Activated T-cell treated with anti-CD3 and anti-CD28 coated beads, Interleukin-2, amount 50 U/mL, for 48 hours (primary cell): ENCODE measurements around the gene EPHA10.
"Not testable (repeated sequence)": the region's sequence is repeated elsewhere in the genome, so short reads cannot be mapped to it uniquely, and the experiment has no call there.

Experiments used
- DNase-seq, 2 experiments: peaks; one replicate each; pipeline ENCODE4 v3.0.0-alpha.2; 2020

Gene EPHA10

DNA sequence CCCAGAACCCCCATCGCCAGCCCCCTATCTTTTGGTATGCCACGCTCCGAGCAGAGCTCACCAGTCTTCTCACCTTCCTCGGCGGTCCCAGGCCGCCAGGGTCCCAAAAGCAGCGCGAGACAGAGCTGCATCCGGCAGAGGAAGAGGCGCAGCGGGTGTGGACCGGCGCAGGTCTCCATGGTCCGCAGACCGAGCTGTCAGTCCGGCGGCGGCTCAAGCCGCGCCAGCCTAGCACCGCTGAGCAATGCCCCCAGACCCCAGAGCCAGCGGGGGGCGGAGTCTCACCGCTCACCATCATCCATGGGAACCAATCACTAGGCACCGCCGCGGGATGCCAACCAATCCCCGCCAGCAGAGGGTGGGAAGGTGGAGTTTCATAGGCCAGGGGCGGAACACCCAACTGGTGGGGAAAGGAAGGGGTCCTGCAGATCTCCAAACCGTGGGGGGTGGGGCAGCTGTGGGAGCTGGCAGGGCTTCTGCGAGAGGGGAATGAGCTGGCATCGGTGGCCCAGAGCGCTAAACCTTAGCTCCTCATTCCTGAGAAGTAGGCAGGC is at the start of gene EPHA10:
TSS of gene EPHA10 (minus strand) at position 233 of the 554 bp plus-strand sequence. CDS start at position 179, 54 bp downstream.
- no peak for DNase-seq

DNA sequence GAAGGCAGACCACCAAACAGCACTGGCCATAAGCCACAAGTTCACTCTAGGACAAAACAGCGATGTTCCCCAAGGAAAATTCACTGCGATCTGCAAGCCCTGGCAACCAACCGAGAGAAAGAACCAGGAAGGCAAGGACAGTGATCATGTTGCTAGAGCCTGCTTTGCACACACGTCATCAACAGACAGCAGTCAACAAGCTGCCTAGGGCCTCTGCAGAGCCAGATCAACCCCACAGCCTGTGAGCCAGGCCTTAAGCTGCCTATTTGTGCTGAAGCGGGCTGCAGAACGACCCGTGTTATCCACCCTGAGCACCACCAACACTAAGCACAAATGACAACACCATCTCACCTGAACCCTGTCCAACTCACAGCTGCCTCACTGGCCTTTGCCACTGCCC is 49.3 kb upstream of the EPHA10 start:
- no peak for DNase-seq

DNA sequence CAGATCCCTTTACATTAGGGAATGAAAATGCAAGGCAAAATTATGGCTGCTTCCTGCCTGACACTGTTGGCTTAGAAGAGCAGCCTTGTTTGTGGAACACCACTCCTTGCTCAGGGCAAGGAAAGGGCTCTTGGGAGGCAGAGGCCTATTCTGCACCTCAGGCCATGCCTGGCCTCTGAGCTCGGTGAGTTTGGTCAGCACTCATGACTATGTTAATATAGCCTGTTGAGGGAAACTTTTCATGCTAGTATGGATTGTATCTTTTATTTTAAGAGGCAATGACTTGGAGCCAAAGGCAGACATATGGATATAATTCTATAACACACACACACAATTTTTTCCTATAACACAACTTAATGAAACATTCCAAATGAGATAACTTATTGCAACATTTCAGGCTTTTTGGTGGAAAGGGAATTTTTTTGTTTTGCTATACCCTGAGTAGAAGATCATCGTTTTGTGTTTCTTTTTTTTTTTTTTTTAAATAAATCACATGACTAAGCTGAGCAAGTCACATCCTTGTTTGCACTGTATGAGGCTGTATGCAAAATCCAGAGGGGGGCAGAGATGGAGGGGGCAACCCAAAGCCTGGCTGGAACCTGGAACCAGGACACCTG is 48.7 kb upstream of the EPHA10 start:
- no peak for DNase-seq

DNA sequence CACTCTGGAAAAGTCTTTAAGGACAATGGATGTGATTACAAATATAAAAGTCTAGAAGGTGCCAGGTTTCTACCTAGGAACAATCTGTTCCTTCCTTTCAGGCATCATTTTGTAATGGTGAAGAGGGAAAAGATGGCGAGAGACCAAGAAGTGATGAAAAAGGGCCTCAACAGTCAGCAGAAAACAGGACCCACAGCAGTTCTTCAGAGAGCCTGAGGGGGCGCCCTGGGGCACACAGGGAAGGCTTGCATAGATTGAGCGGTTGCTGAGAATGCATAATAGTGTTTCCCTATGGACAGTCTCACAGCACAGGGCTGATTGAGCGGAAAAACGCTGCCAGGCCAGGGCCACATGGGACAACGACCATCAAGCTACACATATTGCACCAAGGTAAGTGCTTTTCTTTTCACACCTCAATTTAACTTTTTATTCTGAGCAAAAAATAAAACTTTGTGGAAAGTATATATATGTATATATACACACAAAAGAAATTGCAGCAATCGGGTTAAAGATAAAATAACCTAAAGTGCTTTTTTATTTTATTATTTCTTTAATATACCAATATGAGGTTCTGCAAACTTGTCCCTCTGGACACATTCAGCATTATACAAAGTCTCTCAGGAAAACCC is 46.2 kb upstream of the EPHA10 start:
- DNase-seq, result peak; percentile 72 to 78

DNA sequence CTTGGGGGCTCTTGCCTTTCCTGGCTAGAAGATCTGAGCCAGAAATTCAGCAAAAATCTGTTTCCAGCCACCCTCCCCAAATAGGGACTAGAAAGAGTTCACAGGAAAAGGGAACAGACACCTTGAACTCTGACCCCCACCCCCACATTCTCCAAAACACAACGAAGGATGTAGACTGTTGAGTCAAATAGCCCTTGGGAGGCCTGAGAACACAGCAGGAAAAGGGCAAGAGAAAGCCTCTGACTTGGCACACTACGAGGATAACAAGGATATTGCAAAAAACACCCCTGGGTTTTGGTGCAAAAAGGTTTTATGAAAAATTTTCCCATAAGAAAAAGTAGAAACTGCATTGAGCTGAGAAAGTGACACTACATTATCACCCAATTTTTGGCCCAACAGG is 45.0 kb upstream of the EPHA10 start:
- no peak for DNase-seq

DNA sequence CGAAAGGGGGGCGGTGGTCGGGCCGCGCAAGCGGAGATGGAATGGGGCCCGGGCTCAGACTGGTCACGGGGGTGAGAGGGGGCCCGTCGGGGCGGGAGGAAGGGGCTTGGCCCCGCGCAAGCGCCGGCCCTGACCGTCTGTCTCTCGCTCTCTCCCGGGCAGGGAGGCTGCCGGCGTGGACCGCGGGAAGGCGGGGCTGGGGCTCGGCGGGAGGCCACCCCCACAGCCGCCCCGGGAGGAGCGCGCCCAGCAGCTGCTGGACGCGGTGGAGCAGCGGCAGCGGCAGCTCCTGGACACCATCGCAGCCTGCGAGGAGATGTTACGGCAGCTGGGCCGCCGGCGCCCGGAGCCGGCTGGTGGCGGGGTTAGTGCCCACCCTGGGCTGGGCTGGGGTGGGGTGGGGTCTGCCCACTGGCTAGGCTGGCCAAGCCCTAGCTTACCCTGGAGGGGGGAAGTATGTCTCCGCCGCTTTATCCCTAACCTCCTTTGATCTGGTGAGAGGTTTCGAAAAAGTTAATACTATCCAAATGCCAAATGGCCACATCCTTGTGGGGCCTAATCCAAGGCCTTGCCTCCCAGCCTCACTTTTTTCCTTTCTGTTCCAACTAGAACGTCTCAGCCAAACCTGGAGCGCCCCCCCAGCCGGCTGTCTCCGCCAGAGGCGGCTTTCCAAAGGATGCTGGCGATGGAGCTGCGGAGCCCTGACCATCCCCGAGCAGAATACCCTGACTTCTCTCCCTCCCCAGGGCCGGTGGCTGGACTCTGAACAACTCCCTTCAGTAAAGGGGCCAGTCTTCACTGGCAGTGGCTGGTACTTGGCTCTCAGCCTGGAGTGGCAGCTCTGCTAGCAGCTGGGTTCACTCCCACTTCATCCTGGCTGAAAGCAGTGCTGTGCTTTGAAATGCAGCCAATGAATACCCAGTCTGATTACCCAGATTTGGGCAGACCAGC is 43.7 kb upstream of the EPHA10 start:
- DNase-seq, result no peak

DNA sequence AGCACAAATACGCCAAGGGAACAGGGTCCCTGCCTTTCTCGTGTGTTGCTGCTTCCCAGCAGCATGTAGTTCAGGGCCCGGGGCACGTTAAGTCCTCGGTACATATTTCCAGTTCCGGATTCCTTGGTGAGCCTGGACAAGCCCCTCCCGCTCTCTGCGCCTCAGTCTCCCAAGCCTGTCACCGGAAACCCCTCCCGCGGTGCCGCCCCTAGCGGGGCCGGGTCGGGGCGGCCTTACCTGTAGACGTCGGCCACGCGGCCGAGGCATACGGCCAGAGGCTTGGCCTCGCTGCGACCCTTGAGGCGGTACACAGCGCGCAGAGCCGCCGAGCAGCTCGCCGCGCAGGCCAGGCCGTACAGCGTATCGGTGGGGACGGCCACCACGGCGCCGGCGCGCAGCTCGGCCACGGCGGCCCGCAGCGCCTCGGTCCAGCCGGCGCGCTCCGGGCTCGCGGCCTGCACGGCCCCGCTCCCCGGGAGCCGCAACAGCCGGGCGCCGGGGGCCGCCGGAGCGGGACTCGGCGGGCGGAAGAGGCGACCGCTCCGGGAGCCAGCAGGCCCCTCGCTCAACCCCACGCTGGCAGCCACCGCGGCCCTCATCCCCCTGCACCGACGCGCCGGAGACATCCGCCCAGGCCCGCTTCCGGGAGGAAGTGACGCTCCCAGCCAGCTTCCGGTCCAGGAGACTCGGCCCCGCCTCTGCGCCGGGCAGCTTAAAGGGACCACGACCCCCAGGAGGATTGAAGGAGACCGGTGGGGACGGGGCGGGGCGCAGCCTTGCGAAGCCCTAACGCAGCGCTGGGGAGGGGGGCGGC is 42.8 kb upstream of the EPHA10 start, which contains the start of the genes C1orf122 and YRDC:
TSS of gene C1orf122 (plus strand) at position 236 of the 814 bp plus-strand sequence. CDS start 615 bp downstream, outside the sequence.
TSS of gene YRDC (minus strand) at position 654 of the 814 bp plus-strand sequence. CDS start at position 626, 28 bp downstream.
- DNase-seq, result peak; percentile 95 to 96

DNA sequence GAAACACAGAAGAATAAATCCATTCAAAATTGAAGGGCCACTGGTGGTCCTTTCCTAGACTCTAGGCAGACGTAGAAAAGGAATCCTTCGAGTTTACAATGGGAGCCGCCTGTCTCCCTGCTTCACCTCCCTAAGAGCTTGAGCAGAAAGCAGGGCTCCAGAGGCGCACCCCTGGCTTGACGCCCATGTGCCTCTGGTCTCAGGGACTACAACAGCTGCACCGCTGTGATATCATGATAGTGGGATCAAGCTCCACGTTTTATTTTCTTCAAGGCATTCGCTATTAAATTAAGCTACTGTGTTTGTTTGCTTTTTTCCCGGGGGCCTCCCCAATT is 42.3 kb upstream of the EPHA10 start:
- DNase-seq, result no peak

DNA sequence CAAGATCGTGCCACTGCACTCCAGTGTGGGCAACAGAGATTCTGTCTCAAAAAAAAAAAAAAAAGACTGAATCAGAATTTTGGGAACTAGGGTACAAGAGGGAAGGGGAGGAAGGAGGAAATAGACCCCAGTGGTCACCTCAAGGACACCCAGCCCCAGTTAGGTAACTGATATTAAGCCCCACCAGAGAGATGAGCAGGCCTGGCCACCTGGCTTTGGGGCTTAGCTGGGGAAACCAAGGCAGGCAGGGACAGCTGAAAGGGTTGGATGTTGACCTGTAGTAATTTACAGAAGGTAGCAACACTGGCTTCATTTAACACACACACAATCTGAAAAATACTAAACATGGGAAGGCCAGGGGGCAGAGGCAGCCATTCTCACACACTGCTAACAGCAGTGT is 37.5 kb upstream of the EPHA10 start:
- DNase-seq, result no peak

DNA sequence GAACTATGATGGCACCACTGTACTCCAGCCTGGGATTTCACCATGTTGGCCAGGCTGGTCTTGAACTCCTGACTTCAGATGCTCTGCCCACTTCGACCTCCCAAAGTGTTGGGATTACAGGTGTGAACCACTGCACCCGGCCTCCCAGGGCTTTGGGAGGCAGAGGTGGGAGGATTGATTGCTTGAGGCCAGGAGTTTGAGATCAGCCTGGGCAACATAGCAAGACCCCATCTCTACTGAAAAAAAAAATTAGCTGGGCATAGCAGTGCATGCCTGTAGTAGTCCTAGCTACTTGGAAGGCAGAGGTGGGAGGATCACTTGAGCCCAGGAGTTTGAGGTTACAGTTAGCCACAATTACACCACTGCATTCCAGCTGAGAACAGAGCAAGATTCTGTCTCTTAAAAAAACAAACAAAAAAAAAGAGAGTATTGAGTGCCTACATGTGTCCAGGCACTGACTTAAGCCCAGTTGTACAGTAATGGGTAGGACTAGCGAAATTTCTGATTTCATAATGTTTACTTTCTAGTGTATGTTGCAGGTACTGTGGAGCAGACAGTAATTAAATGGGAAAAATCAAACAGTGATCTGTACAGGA is 32.9 kb upstream of the EPHA10 start:
- no peak for DNase-seq

DNA sequence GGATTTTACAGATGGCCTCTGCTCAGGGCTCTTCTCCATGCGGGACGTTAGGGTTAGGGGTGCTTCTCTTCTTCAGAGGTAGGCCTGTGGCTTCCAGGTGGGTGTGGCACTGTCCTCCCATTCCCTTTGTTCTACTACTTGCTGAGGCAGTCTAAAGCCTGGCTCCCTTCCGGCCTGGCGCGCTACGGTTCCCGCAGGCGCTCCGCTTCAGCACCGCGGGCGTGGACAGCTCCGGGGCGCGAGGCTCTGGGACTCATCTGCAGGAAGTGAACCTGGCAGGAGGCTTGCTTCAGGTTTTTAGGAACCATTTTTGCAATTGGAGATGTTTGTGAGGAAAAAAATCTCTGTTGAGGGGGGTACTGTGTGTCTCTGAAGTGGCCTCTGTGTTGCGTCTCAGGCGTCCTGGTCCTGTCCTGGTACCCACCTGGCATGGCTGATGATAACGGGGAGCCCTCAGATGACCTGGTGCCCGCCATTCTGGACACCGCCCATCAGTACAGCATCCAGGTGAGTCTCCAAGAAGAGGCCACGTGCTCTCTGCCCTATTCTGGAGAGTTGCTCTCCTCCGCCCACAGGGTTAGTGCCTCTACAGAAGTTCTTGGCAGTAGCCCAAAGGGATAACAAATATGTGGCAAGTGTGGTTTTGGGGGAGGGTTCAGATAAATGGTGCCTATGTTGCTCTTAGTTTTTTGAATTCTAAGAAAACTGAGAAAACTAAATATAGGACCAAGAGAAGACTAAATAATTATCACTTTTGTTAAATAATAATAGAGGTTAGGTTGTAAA is 30.6 kb upstream of the EPHA10 start:
- DNase-seq, result peak; percentile 67 to 73

DNA sequence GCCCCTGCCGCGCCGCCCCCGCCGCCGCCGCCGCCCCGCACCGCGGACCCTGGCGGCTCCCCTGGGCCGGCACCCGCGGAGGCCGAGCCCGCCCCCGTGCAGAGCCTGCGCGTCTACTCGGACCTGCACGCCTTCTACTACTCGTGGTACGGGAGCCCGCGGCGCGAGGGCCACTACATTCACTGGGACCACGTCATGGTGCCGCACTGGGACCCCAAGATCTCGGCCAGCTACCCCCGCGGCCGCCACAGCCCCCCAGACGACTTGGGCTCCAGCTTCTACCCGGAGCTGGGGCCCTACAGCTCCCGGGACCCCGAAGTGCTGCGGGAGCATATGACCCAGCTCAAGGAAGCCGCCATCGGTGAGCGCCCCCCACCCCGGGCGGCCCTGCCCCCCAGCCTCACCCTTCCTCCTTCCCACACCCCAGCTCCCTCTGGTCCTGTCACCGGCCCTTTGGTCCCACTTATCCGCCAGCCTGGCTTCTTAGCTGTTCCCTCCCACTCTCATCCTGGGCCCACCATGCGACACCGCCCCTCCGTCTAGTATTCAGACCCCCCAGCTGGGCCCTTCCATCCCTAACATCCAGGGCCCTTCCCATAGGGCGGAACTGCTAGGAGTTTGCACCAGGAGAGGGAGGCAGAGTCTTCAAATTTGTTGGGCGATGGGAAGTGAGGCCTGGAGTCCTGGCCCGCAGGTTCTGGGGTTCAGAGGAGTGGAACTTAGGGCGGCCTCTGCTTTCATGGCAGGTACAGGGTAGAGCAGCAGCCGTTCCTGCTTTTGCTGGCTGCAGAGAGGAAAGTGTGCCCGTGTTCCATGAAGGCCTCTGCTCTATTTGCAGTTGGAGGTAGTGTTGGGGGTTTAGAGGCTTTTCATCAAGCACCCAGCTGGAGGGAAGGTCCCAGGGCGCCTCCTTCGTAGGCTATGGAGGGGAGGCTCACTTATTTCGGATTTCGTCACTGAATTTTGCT is 29.7 kb upstream of the EPHA10 start:
- no peak for DNase-seq

DNA sequence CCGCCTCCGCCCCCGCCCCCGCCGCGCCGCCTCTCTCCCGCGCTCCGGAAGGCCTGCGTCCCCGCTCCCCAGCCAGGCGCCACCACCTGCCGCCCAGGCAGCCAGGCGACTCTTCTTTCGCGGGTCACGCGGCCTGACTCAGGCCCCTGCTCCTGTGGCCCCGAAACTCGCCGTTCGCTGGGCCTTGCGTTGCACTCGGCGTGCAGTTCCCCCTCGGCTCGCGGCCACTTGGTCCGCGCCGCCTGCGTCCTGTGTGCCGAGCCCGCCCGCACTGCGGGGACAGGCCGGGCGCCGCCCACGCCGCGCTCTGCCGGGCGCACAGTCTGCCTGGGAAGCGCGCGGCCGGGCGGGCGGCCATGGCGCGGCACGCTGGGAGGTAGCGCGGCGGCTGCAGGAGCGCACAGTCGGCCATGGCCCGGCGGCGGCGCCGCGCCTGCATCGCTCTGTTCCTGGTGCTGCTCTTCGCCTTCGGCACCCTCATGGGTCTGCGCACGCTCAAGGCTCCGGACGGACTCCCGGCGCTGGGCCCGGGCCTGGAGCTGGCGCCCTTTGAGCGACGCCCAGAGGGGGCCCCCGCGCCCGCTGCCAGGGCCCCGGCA is 29.0 kb upstream of the EPHA10 start, which contains the start of gene MANEAL:
TSS of gene MANEAL (plus strand) at position 75 of the 599 bp plus-strand sequence. CDS start at position 411, 336 bp downstream.
- DNase-seq, result peak; percentile 49 to 58

DNA sequence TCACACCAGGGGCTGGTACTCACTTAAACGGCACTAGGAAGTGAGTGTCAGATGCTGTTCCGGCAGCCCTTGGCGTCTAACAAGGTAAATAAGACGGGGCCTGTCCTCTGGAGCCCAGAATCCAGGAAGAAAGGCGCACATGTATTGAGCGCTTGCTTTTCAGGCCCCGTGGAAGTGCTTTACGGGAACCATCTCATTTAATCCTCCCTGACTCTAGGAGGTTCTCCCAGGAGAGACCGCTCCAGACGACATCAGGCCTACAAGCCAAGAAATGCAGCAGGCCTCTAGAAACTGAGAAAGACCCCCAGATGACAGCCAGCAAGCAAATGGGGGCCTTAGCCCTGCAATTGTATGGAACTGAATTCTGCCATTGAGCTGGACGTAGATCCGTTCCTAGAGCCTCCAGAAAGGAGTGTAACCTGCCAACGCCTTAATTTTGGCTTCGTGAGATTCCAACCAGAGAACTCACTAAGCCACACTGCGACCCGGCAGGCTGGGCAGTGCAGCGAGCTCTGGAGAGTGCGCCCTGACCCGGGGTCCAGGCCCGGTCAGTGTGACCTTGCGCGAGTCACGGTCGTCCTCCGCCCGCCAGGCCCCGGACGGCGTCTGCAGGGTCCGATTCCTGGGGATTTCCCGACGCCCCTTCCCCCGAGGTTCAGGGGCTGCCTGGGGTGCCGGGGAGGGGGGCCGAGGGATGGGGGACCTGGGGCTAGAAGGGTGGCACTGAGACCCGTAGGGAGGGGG is 28.2 kb upstream of the EPHA10 start:
- DNase-seq, result no peak

DNA sequence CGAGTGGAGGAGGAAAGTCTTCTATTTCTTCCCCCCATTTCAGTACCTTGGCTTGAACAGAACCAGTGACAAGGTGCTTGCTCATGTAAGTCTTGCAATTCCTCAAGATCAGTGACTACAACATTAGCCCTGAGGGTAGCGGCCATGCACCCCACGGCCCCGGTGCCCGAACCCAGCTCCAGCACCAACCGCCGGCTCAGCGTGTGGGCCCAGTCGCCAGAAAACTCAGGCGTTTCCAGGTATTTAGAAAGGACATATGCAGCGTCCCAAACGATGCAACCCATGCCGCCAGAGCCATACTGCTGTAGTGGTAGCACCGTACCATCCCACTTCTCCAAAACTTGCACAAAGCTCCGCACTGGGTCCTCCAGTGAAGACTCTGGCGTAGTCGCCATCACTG is 17.6 kb upstream of the EPHA10 start:
- DNase-seq, result no peak

DNA sequence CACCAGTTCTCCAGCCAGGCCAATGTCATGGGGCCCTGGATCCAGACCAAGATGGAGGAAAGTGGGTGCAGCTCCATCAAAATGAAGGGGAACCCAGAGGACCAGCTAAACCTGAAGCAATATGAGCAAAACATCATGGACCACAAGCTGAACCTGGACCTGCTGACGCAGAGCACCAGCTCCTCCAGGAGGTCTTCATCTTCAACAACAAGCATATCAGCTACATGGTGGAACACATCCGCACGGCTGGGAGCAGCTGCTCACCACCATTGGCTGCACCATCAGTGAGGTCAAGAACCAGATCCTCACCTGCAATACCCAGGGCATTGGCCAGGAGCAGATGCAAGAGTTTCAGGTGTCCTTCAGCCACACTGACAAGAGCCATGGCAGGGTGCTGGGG is 13.7 kb upstream of the EPHA10 start:
- no peak for DNase-seq

DNA sequence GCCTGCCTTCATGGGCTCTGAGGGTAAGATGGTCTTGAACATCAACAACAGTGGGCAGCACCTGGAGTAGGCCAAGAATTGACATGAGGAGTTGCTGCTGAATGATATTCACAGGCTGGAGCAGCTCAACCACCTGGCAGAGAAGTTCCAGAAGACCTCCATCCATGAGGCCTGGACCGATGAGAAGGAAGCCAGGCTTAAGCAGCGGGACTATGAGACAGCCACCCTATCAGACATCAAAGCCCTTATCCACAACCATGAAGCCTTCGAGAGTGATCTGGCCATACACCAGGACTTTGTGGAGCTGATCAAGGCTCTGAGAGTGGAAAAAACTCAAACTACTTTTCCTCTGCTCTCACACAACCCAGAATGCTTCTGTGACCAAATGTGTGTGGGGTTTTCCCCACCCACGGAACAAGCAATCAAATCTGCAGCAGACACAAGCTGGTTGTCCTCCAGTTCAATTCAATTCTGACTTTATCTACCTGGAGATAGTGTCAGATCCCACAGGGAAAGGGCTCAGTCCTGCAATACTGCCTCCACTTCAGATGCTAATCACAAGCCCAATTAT is 12.1 kb upstream of the EPHA10 start:
- DNase-seq, result peak in 1 of 2 experiments; percentile 41

DNA sequence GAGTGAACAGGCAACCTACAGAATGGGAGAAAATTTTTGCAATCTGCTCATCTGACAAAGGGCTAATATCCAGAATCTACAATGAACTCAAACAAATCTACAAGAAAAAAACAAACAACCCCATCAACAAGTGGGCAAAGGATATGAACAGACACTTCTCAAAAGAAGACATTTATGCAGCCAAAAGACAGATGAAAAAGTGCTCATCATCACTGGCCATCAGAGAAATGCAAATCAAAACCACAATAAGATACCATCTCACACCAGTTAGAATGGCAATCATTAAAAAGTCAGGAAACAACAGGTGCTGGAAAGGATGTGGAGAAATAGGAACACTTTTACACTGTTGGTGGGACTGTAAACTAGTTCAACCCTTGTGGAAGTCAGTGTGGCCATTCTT is 6.5 kb upstream of the EPHA10 start:
- DNase-seq, result not testable (repeated sequence)
